GM19023 (cell line): ENCODE measurements around the gene CMPK1.

Experiments
- ATAC-seq: cut with Tn5 transposase; IDR thresholded peaks from one replicate; pipeline ENCODE4 v1.9.1; 2021; ENCODE audit warnings: mild to moderate bottlenecking, moderate library complexity; ENCODE audit not compliant: unreplicated experiment

The CMPK1 gene

DNA sequence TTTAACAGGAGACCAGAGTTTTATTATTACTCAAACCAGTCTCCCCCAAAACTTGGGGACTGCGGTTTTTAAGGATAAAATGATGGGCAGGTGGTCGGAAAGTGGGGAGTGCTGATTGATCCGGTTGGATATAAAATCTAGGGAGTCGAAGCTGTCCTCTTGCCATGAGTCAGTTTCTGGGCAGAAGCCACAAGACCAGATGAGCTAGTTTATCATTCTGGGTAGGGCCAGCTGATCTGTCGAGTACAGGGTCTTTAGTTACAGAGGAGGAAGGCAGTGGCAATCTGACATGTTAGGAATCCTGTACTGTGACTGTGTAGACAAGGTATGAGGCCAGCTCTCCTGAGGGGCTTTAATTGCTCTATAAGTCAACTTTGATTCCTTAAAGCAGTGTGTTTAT, 59.6 kb downstream of the CMPK1 start:
- no peak for ATAC-seq

DNA sequence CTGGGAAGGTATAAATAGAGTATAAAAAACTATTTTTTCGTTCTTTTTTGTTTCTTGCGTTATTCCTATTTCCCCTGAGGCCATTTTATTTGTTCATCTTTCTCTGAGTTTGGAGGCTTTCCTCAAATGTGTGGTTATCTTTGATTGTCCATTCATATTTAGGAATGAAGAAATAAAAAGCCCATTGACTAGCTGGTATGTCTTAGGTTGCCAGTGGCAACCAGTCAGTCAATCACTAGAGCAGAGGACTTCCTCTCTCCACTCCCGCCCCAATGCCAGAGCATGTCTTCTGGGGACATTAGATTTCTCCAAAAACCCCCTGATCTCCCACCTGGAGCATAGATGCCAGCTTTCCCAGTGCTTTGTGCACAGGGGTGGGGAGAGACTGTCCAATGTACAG, 61.8 kb downstream of the CMPK1 start:
- ATAC-seq: no peak

DNA sequence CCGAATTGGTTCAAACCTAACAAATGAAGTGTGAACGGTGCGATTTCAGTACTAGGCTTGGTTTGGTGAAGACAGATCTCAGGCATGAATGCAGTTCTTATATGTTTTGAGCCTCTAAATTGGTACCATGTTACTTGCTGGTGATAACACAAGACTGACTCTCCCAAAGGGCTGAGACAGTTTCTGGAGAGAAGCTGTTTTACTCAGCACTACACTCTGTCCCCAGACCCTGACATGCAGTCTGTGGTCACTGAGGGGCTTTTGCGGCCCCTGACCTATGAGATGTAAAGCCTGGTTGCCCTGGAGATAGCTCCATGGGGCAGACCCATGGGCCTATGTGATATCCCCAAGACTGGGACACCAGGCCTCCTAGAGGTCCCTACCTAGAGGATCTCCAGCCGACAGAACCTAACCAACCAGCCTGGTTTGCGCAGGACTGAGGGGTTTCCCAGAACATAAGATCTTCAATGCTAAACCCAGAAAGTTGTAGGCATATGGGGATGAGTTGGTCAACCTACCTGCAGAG, 63.1 kb downstream of the CMPK1 start:
- no peak for ATAC-seq

DNA sequence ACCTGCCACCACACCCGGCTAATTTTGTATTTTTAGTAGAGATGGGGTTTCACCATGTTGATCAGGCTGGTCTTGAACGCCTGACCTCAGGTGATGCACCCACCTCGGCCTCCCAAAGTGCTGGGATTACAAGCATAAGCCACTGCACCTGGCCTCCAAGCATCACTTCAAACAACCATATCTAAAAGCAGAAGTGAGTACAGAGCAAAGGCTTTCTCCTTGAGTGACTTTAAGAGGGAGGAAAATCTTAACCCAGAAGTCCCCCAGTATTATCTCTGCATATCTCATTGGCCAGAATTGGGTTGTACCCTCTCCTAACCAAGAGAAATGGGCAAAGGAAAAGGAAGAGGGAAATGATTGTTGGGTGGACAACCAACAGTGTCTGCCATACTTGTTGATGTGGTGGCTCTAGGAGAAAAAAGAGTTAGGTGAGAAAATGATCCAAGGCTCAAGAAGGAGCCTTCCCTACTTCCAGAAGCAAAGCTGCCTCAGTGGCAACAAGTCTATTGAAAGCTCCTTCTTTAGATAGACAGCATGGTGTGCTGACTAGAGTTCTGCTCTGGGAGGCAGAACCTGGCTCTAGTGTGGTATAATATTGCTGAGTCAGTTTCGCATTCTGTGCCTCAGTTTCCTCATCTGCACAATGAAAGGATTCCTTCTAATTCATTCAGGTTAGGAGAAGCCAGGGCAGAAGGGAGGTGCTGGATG, 65.7 kb downstream of the CMPK1 start:
- ATAC-seq: no peak

DNA sequence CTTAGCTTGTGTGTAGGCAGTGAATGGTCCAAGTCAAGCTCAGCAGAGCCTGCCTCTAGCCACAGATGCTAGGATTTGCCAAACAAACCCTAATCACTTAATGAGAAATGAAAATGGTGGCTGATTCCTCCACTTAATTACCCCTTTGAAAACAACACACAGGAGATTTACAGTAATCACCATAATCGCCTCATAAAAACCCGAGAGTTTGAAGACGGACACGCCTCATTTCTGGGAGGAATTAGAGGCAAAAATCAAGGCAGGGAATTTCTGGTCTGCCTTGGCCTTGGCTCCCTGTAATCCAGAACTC, 66.2 kb downstream of the CMPK1 start:
- no peak for ATAC-seq

DNA sequence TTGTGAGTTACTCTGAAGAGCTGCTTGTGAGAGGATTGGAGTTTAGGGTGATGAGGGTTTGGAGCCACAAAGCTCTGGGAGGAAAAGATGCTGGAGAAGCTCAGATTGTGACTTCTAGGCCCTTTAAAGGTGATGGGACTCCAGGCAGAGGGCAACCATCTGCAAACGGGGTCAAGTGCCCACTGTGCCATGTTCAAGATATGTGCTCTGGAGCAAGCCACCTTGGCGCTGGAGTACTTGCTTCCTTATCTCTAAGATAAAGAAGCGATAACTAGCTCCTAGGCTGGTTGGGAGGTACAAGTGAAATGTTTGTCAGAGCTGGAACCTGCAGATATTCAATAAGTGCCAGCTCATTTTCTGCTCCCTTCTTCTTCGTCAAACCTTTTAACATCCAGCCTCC, 68.2 kb downstream of the CMPK1 start:
- ATAC-seq: no peak

DNA sequence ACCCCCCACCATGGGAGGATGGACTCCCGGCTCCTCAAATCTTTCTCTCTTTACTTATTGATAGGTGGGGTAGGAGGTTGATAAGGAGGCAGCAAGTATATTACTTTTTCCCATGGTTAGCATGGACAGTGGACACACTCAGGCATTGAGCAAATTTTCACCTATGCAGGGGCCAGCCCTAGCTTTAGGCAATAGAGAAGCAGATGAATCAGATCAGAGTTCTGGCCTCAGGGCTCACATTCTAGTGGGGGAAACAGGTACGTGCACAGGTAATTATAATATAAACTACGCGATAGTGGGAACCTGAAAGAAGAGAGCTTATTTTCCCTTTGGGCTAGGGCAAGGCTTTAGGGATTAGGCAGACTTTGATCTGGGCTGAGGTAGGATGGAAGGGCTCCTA, 69.0 kb downstream of the CMPK1 start:
- no peak for ATAC-seq

DNA sequence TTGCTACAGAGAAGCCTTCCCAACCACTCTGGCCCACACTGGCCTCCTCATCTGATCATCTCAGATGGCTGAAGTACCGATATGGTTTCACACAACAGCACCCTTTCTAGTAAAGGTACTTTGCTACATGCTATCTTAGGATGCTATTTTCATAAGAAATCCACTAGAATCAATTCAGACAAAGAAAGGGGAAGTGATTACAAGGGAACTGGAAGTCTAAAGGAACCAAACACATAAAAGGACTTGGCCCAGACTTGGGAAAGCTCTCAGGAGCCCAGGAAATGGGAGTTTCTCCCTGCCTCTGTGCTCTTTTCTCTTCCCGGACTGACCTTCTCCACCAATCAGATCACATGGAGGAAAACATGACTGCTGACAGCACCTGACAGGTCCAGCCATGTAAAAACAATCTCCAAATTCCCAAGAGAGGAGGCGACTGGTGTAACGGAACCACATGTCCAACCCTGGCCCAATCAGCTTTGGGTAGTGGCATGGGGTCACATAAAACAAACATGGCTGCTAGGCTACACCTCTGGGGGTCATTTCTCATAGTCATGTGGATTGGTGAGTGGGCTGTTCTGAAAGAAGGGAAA, 69.8 kb downstream of the CMPK1 start:
- ATAC-seq: no peak

DNA sequence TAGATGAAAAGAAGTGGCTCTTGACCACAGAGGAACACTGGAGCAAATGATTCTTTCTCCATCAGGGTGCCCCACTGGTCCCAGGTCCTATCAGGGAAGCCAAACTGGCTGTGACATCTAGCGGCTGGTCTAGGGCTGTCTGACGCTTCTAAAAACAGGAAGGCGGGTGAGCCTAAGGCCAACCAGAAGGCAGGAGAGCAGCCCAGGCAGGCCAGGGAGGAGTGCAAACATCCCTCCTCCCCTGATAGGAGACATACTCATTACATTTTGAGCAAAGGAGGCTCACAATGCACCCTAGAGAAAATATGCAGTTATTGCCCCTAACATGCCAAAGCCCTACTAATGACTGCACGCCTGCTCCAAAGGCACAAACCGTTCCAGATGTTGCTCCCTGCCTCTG, 72.1 kb downstream of the CMPK1 start:
- no peak for ATAC-seq

DNA sequence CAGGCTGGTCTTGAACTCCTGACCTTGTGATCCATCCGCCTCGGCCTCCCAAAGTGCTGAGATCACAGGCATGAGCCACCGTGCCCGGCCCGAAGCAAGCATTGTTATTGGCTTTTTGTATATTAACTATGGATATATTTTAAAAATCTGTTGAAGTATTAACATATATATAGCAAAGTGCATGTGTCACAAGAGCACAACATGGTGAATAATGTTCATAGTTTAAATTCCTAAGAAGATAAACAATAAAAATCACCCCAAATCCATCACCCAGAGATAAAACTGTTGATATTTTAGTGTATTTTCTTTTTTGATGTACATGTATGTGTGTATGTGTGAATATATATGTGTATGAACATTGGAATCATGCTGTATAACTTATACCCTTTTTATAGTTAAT, 73.4 kb downstream of the CMPK1 start:
- no peak for ATAC-seq

DNA sequence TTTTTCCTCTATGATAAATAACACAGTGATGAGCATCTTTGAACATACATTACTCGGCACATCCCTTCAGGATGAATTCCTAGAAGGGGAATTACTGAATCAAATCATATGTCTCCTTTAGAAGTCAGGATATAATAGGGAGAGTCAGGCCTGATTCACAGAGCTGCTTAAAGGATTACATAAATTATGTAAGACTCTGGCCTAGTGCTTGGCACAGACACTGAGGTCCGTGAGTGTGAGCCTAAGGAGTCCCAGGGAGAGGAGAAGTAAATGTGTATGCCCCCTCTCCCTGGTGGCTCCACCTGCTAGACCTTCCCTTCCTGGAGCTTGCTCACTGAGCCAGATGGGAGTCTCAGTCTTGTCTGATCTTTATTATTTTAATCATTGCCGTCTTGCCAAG, 73.9 kb downstream of the CMPK1 start:
- no peak for ATAC-seq

DNA sequence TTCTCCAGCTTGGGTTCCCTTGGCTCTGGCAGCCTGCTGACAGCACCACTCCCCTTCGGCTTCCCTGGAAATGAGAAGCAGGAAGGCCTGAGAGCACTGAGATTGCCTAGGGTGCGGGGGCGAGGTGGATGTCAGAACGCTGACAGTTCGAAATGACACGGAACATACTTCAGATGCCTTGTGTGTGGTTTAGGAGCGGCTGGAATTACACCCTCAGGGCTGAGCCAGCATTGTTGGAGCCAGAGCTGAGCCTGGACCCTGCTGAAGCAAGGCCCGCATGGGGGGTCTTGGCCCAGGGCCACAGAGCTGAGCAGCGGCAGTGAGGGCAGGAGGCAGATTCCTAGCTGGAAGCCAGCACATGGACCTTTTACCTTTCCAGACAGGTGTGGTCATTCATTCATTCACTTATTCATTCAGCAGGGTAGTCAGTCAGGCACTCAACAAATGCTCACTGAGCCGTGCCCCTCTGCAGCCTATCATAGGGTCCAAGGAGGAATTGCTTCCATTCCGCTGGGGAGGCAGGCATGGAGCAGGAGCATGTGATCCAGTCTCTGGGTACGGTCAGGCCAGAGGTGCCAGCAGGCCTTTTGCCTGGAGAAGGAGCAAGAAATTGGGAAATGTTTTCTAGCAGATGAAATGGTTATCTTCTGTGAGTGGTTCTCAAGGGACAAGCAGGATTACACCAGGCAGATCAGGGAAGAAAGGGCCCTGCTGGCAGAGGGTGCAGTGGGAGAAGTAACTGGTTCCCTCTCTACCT, 75.9 kb downstream of the CMPK1 start:
- ATAC-seq: no peak

DNA sequence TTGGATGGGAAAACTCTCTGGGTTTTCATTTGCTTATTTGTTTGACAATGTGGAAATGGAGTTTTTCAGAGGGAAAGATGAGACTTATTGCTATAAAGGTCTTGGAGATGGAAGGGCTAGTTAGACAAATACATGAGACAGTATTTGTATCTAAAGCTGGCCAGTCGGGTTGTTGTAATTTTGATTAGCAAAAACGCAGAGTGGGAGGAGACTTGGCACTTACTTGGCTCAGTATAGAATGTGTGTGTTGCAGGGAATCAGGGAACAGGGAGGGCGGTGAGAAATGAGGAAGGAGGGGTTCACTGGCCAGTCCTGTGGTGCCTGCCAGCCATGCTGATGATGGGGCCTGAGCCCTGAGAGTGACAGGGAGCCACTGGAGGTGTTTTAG, 76.5 kb downstream of the CMPK1 start:
- ATAC-seq: no peak

DNA sequence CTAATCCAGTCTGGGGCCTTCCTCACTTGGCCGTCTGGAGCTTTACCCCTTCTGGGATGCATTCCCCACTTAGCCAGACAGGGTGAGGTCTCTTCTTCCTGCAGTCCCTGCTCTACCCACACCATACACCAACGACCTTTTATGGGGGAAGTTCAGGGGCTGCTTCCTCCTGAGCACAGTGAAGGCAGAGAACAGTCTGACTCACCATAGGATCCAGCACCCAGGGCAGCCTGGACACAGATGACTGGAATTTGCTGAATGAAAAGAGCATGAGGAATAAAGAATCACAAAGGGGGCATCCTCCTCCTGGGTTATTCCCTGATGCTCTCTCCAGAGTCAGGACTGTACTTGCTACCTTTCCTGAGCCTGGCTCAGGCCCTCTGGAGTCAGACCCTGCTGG, 77.8 kb downstream of the CMPK1 start:
- ATAC-seq: no peak

DNA sequence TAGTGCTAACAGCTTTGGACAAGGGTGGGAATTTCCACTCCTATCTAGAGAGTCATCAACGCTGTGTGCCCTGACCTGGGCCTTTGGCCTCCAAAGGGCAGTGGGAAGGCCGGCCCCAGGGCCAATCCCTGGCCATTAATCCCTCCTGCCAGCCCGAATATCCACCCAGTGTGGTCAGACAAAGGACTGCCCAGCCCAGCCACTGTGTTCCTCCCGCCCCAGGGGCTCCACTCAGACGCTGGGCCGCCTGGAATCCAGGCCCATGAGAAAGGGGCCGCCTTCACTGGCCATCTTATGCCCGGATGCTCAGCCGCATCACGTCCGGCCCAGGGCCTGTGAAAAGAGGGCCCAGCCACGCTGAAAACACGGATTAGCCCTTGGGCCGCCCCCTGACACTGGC, 78.8 kb downstream of the CMPK1 start:
- ATAC-seq: no peak

DNA sequence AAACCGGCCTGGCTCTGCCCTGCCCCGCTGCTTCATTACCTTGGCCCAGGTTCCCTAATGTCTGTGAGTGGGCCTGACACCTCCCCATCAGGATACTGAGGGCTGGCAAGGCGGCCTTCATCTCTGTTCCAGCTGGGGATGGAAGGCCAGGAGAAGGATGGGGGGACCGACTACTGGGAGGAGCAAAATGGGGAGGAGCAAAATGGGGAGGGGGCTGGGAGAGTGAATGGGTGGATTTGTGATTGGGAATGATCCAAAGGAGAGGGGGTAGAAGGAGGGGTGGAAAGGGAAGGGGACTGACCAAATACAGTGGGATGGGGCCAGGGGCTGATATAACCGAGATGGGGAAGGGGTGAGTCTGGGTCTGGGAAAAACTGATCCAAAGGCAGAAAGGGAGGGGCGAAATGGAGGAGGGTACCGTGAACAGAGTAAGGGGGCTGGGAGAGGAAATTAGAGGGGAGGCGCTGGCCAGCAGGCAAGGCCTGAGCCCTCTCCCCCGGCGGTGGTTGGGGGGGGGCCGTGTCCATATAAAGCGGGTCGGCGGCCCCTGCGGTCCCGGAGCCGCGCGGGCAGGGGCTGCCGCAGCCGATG, 82.2 kb downstream of the CMPK1 start, which contains the start of gene FOXE3:
FOXE3 (plus strand) TSS at position 558 of the 591 bp plus-strand sequence; CDS start at position 589, 31 bp downstream.
- no peak for ATAC-seq

DNA sequence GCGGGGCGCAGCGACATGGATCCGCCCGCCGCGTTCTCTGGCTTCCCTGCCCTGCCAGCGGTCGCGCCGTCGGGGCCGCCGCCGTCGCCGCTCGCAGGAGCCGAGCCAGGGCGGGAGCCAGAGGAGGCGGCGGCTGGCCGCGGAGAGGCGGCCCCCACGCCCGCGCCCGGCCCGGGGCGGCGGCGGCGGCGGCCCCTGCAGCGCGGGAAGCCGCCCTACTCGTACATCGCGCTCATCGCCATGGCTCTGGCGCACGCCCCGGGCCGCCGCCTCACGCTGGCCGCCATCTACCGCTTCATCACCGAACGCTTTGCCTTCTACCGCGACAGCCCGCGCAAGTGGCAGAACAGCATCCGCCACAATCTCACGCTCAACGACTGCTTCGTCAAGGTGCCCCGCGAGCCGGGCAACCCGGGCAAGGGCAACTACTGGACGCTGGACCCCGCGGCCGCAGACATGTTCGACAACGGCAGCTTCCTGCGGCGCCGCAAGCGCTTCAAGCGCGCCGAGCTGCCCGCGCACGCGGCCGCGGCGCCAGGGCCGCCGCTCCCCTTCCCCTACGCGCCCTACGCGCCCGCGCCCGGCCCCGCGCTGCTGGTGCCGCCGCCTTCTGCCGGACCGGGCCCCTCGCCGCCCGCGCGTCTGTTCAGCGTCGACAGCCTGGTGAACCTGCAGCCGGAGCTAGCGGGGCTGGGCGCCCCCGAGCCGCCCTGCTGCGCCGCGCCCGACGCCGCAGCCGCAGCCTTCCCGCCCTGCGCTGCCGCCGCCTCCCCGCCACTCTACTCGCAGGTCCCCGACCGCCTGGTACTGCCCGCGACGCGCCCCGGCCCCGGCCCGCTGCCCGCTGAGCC, 83.0 kb downstream of the CMPK1 start:
- ATAC-seq: no peak

DNA sequence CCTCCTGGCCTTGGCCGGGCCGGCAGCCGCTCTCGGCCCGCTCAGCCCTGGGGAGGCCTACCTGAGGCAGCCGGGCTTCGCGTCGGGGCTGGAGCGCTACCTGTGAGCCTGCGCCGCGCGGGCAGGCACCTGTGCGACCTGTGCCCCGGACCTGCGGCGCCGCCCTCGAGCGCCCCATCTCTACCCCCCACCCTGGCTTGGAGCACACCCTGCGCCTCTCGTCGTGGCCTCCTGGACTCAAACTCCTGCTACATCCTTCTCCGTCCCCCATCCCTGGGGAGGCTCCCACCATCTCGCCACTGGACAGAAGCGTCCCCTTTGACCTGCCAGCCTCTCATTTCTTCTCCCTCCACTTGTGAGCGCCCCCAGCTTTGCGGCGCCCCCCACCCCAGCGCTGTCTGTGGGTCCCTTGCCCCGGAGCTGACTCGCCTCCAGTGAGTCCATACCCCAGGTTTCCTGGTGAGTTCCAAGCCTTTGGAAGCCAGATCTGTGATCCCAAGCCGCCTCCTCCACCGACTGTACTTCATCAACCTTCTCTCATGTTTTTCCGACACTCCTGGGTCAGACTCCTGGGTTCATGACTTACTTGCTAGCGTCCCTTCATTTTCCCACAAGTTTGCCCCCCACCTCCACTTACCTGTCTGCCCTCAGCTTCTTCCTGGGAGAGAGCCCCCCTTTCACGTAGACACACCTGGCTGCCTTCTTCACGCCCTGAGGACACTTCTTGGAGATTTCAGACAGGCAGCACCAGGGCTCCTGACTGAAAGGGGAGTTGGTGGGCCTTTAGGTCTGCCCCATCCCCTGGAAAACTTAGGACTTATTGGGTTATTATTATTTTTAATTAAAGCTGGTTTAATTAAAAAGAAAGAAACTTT, 83.8 kb downstream of the CMPK1 start:
- ATAC-seq: no peak

DNA sequence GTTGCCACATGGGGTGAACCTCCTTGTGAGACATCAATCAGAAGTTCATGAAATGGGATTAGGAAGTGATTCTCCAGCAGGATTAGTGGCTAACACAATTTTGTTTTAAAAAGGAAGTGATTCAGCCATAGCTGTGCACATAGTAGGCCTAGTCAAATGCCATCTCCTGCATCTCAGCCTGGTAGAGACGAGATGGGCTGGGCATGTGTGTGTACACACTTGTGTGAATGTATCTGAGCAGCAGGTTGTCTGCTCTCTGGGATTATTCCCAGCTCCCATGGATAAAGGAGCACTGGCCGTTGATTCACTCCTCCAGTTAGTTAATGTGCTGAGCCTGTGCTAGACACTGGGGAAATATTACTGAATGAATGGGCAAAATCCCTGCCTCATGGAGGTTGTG, 84.5 kb downstream of the CMPK1 start:
- ATAC-seq: no peak
